DMS53 (cell line): ENCODE data around the gene HDLBP.
"Not testable (repeated sequence)": the region's sequence is repeated elsewhere in the genome, so short reads cannot be mapped to it uniquely, and the experiment has no call there.

Experiments used
- DNase-seq: peaks from one replicate; lab custom pipeline; 2025; lab: John Stamatoyannopoulos, UW

Gene HDLBP

DNA sequence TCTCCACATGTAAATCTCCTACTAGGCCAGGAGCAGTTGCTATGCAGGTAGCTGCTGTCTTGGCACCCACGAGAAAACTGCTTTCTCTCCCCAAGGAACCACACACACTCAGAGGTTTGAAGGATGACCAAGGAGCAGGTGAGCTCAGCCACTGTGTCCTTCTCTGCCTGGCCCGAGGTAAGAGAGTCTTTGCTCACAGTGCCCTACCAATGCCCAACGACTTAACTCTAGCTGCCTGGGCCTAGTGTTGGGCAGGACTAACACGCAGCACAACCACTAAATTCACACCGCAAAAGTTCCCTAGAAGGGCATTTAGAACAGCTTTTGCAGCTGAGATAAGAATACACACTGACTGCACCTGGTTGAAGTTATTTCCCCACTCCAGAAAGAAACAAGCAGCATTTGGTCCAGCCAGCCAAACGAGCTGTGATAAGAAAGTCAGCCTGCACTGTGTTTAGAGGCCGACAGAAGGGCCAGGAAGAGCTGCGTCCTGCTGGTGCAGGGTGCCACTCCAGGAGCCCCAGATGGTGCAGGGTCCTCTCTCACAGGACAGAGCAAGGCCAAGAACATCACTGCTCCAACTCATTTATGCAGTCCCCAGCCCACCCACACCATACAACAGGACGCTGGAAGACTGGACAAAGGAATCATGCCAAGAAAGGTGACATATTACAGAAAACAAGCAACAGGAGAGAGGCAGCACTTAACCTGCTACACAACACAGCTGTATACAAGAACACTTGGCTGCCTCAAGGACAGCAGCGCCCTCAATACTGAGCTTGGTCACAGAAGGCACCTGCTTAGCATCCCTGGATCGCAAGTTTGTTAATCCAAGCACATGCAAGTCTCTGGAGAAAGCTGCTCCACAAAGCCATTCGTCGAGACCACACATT lies 12.5 kb downstream of the HDLBP start:
- no peak for DNase-seq

DNA sequence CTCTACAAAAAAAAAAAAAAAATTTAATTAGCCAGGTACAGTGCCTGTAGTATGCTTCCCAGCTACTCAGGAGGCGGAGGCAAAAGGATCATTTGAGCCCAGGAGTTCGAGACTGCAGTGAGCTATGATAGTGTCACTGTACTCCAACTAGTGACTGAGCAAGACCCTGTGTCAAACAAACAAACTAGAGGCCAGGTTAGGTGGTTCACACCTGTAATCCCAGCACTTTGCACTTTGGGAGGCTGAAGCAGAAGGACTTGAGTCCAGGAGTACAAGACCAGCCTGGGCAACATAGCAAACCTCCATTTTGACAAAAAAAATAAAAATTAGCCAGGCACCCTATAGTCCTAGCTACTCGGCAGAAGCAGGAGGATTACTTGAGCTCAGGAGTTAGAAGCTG lies 13.4 kb downstream of the HDLBP start:
- no peak for DNase-seq

DNA sequence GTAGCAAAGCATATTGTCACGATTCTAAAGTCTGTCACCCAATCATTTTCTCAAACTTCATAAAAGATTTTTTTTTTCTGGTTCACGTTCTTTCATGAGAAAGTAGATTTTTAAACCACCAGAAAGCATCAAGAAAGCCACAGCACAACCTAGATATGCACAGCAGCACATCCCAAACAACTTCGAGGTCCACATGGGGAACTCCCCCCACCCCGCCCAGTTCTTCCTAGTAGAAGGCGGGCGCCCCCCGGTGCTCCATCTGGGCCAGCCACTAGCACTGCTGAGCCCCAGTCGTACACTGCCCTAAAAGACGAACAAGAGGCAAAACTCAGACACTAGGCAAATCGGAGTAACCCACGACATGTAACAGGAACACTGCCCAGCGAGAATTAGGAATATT lies 15.5 kb downstream of the HDLBP start:
- DNase-seq = no peak

DNA sequence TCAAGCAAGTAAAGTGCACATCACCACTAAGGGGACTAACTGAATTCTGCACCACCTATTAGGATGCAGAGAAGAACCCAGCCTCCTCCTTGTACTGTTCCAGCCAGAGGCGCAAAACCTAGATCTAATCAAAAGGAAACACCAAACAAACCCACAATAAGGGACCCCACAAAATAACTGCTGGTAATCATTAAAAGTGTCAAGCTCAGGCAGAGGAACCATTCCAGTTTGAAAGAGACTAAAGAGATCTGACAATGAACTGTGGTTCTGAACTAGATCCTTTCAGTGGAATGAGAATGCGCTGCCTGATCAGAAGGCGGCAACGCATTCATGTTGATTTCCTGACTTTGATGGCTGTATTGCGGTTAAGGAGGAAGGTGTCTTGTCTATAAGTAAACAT lies 16.8 kb downstream of the HDLBP start:
- no peak for DNase-seq

DNA sequence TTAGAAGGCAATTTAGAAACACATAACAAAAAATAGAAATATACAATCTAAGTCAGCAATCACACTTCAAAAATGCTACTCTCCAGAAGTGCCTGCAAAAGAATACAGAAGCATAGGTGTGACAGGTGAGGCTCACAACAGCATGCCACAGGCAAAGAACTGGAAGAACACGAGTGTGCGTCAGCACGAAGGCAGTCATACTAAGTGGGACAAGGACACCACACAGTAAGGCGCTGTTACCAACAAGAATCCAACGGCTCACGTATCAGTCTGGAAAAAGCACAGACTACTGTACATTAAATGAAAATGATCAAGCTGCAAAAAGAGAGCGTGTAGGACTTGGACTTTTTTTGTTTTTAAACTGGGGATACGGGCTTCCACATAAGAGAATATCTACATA lies 18.7 kb downstream of the HDLBP start:
- DNase-seq = no peak

DNA sequence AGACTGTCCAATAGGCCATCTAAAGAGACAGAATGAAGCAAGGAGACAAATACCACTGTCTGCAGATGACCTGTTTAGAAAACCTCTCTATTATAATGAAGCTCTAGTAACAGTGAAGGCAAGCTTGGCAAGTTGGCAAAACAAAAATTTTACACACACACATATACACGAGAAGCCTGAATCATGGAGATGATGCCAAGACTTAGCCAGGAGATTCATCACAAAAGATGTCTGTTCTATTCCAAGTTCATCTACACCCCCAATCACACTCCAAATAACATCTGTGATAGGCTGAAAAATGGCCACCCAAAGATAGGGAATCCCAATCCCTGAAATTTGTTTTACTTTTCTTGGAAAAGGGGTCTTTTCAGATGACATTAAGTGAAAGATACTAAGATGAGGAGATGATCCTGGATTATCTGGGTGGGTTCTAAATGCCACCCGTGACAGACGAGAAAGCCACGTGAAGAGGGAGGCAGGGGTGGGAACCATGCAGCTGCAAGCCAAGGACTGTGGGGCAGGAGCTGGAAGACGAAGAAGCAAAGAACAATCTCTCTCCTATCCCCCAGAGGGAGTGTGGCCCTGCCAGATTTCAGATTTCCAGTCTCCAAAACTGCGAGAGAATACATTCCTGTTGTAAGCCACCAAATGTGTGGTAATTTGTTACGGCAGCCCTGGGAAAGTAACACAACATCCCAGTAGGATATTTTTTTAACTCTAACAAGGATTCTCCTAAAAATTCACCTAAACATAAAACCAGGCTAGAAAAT lies 20.0 kb downstream of the HDLBP start:
- no peak for DNase-seq

DNA sequence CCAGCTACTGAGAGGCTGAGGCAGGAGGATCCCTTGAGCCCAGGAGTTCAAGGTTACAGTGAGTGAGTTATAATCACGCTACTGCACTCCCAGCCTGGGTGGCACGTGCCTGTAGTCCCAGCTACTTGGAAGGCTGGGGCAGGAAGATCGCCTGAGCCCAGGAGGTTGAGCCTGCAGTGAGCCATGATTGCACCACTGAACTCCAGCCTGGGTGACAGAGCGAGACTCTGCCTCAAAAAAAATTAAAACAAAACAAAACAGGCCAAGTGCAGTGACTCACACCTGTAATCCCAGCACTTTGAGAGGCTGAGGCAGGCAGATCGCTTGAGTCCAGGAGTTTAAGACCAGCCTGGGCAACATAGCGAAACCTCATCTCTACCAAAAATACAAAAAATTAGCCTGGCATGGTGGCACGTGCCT lies 22.1 kb downstream of the HDLBP start:
- peak; percentile 9 for DNase-seq

DNA sequence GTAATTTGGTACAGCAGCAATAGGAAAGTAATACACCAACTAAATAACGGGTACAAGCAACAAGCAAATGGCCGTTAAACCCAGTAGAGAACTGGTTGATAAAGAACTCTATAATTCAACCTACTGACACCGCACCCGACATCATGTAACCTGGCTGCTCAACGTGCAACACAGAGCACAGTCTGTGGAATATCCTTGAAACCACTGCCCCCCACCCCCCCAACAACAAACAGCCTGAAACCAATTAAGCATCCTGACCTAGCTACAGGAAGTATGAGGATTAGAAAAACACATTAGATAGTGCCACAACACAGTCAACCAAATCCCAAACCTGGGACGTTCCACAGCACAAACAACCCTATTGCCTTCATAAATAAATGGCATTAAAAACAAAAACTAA lies 23.5 kb downstream of the HDLBP start:
- no peak for DNase-seq

DNA sequence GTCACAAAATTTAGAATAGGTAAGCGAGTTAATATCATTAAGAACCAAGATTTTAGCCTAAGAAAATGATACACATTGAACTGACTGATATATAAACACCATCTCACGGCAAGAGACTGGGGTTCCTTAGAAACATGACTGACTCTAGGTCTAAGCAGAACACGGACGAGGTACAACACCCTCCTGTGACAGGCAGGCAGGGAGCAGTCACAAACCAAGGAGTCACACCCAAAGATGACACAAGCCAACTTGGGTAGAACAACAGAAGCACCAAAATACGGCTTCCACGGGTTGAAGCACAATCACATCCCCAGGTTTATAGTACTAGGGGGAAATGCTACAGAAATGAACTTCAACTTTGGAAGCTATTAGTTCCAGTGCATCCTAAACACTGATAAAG lies 24.3 kb downstream of the HDLBP start:
- DNase-seq = no peak

DNA sequence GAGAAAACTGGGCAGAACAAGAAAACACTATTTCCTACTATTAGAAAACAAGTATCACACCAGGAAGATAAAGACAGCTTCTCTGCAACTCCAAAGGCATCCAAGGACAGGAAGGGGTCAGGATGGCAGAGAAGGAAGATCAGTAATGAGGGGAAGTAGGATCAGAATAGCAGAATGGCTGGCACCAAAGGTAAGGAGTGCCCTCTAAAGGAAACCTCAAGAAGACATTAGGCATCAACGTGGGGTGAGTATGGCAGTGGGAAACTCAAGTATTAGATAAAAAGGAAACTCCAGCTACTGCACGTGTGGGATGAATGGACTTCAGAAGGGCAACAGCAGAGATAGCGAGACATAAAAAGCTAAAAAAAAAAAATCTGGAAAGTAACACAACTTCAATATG lies 25.9 kb downstream of the HDLBP start:
- no peak for DNase-seq

DNA sequence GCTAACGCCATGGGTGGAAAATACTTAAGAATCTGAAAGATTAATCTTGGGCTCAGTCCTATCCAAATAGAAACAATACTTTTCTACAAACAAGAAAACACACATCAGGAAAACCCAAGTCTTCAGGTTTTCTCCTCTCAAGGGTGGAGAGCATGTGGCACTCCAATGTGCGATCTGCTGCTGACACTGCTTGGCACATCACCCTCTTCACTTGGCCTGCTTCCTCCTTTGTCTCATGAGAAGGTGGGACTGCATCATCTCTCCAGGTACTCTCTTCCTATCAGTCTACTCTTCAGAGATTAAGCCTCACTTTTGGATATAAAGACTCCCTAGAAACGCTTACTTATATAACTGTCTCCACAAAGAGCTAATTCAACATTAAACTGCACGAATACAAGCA lies 26.4 kb downstream of the HDLBP start:
- no peak for DNase-seq

DNA sequence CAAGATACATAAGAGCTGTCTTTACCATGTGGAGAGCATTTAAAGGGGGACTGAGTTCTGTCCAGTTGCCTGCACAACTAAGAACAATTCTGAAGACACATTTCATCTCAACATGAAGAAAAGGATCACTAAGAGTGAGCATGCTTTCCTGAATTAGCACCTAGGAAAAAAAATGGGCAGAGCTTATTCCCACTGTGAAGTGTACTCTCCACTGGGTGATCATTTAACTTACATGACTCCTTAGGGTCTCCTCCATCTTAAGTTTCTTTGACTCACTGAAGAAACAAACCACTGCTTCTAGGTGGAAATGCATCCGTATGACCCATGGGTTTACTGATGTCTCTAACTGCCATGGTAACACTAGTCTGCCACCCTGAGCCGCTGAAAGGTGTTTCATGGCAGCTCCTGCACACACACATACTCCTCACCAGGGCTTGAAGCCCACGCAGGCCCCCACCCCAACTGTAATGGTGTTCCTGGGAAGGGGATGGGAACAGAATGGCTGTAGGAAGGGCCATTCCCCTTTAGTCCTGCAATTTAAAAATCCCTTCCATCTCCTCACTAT lies 27.1 kb downstream of the HDLBP start:
- DNase-seq = no peak

DNA sequence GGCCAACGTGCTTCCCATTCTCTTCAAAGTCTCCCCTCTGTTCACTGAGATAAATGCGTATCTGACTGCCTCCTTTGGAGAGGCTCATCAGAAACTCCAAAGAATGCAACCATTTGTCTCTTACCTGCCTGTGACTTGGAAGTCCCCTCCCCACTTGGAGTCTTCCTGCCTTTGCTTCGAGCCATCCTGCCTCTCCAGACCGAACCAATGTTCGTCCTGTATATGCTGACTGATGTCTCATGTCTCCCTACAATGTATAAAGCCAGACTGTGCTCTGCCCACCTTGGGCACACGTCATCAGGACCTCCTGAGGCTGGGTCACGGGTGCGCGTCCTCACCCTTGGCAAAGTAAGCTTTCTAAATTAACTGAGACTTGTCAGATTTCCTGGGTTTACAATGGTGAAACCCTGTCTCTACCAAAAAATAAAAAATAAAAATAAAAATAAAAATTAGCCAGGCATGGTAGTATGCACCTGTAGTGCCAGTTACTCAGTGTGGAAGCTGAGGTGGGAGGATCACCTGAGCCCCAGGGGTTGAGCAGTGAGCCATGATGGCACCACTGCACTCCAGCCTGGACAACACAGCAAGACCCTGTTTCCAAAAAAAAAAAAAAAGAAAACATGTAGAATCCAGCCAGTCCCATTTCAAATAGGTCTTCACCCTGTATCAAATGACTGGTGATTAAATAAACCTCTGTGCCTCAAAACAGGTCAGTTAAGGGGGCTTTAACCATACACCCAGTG lies 29.0 kb downstream of the HDLBP start:
- no peak for DNase-seq

DNA sequence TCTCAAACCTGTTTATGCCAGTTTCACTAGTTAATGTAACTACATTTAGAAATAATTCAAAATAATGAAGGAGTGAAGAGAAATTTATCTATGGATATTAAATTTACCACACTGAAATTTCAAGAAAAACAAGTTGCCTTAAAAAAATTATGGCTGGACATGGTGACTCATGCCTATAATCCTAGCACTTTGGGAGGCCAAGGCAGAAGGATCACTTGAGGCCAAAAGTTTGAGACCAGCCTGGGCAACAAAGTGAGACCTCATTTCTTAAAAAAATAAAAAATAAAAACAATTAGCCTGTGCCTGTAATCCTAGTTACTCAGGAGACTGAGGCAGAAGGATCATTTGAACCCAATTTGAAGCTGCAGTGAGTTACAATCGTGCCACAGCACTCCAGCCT lies 29.9 kb downstream of the HDLBP start:
- DNase-seq = no peak

DNA sequence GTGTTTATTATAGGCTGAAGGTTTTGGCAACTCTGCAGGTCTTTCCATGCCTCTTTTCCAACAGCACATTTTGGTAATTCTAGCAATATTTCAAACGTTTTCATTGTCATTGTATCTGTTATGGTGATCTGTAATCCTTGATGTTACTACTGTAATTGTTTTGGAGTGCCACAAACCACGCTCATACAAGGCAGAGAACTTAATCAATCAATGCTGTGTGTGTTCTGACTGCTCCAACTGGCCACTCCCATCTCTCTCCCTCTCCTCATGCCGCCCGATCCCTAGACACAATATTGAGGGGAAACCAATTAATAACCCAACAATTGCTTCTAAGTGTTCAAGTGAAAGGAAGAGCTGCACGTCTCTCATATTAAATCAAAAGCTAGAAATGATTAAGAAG lies 32.9 kb downstream of the HDLBP start:
- DNase-seq = no peak

DNA sequence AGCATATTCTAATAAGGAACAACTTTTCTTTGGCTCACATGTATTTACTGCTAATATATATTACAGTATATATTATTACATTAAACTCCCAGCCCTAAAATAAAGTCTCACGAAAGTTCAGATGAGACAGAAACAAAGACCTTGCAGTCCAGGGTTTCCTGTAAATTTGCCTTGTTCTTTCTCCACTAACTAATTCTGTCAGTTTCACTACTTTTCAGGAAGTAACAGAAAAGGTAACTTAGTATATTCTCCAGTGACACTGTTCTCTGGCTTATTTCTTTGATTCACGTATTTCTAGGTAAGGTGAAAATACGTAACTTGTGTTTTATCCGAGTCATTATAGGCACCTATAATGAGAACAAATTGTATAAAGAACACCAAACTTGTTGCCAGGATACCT lies 35.2 kb downstream of the HDLBP start:
- DNase-seq = no peak

DNA sequence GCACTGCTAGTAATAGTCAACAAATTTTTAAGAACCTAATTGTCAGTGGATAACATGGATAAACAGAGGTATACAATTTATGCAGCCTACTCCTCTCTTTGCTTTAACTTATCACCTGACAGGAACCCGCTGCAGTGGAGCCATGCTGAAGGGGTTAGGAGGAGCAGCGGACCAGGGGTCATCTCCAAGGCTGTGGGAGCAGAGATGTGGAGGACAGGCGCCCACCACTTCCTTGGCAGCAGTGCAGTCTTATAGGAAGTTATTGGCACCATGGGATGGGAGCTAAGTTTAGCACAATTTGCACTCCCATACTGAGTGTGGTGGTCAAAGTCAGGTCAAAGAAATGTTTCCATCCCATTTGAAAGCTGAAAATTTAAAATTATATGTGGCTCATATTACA lies 35.6 kb downstream of the HDLBP start:
- no peak for DNase-seq

DNA sequence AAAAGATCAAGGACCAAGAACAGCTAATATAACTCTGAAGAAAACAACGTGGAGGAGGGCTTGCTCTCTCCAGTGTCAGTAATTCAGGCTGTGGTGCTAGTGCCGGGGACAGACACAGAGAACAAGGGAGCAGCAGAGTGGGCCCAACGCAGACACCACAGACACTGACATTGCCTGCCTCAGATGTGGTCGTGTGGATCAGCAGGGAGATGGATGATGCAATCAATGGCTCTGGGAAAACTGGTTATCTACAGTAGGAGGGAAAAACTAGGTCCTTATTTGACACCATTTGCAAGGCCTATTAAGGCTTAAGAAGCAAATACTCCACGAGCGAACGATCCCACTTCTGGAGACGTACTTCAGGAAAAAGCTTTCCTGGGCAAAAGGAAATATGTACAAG lies 36.1 kb downstream of the HDLBP start:
- peak; percentile 26 for DNase-seq

DNA sequence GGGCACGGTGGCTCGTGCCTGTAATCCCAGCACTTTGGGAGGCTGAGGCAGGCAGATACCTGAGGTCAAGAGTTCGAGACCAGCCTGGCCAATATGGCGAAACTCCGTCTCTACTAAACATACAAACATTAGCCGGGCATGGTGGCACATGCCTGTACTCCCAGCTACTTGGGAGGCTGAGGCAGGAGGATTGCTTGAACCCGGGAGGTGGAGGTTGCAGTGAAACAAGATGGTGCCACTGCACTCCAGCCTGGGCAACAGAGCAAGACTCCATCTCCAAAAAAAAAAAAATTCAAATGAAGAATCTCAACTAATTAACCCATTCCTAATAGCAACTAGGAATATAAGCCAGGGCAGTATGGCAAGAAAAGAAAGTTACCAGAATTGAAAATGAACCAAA lies 37.2 kb downstream of the HDLBP start:
- DNase-seq = not testable (repeated sequence)

DNA sequence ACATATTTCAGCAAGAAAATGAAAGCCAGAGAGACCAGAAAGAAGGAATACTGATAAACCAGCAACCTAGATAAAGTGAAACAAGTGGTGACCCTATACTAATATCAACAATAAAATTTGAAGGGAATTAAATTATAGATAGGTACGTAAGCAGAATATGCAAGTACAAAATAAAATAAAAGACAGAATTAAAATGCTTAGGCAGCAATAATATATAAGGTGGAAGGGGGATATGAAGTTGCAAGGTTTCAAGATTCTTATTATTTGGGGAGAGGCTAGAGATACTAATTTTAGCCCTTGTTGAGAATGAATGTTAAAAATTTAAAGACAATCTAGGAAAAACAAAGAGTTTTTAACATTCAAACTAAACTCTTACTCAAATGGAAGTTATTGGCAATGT lies 39.6 kb downstream of the HDLBP start:
- no peak for DNase-seq

DNA sequence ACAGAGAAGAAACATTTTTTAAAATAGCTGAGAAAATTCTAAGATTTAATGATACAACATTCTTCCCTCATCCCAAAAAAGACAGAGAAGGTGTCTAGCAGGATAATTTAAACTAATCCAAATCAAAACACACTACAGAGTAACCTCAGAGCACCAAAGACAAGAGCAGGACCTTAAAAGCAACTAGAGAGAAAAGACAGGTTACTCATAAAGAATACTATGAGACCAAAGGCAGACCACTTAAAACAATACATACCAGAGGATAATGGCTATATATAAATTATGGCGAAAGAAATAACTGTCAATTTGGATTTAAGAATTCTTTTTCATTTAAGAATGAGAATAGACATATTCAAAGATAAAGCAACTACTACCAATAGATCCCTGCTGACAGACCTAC lies 40.0 kb downstream of the HDLBP start:
- no peak for DNase-seq

DNA sequence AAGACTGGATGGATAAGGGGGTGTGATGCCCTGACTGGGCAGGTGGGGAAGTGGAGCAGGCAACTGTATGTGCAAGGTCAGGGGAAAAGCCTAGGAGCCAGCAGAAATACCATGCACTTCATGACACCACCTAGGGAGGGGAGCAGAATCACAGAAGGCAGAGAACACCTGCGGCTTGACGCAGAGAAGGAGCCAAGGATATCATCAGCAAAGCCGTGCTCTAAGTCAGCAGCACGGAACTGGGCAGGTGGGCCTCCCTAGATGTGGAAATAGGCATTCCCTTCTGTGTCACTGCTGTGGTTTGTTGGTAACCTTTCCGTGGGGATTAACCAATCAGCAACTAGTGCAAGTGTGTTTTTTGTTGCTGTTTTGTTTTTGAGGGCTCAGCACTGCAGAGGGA lies 41.3 kb downstream of the HDLBP start:
- DNase-seq = peak; percentile 41
